ENCODE measurements around the gene GAS7.

DNA sequence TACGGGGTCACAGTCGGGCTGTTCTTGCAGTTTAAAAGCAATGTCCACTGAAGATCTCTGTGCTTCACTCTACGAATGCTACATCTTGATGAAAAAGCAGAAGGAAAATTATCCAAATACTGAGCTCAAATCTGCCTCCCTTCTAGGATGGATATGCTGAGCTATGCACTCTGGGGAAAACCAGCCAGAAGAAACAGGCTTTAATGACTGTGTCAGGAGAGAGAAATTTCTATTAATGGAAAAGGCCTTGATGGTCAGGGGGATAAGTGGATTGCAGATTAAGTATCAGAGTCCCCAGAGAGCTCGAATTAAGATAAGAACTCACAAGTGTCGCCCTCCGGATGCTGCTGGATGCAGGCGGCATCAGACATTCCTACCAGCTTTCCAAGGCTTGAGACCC, 253.7 kb downstream of the GAS7 start:
- TF ChIP-seq POLR2AphosphoS5 (IDR thresholded peaks at IDR 0.05) (no peak), CTCF (IDR thresholded peaks at IDR 0.05) (no peak)

All from gastroesophageal sphincter (tissue), 3 donors.